ENCODE measurements around the gene SLC25A13. TPM values are rescaled to one million over a fixed set of nuclear protein-coding genes. Genes with fewer than 3 reads are reported as not detected.
"Not testable (repeated sequence)": the region's sequence is repeated elsewhere in the genome, so short reads cannot be mapped to it uniquely, and the experiment has no call there.

SLC25A13 gene
- total RNA-seq, 1 donor from 2014 or later = 66.8 TPM

- no peak for DNase-seq (ENCODE audit: low read depth)
These were observed 164.0 kb downstream of the SLC25A13 start for GRCh38 chr7:96157856-96158255.

- DNase-seq (ENCODE audit: low read depth) = not testable (repeated sequence)
These were observed 167.4 kb downstream of the SLC25A13 start for GRCh38 chr7:96154506-96154905.

- DNase-seq (ENCODE audit: low read depth) = no peak
These were observed 169.2 kb downstream of the SLC25A13 start for GRCh38 chr7:96152706-96153105.

- DNase-seq (ENCODE audit: low read depth) = no peak
These were observed 170.0 kb downstream of the SLC25A13 start for GRCh38 chr7:96151889-96152288.

GRCh38 chr7:96144260-96144526 lies 177.7 kb downstream of the SLC25A13 start:
- no peak for DNase-seq (ENCODE audit: low read depth)

- no peak for DNase-seq (ENCODE audit: low read depth)
These were observed 178.2 kb downstream of the SLC25A13 start for GRCh38 chr7:96143495-96144259.

GRCh38 chr7:96136600-96137239 lies 185.2 kb downstream of the SLC25A13 start:
- DNase-seq (ENCODE audit: low read depth) = no peak

- DNase-seq (ENCODE audit: low read depth) = peak; percentile 88
These were observed 186.7 kb downstream of the SLC25A13 start for GRCh38 chr7:96135241-96135640.

GRCh38 chr7:96131525-96131924 lies 190.4 kb downstream of the SLC25A13 start:
- DNase-seq (ENCODE audit: low read depth) = no peak

- no peak for DNase-seq (ENCODE audit: low read depth)
These were observed 194.2 kb downstream of the SLC25A13 start for GRCh38 chr7:96127746-96128145.

GRCh38 chr7:96126382-96126781 lies 195.5 kb downstream of the SLC25A13 start:
- DNase-seq (ENCODE audit: low read depth) = peak; percentile 86

- no peak for DNase-seq (ENCODE audit: low read depth)
These were observed 199.2 kb downstream of the SLC25A13 start for GRCh38 chr7:96122746-96123145.

GRCh38 chr7:96121752-96122151 lies 200.1 kb downstream of the SLC25A13 start:
- DNase-seq (ENCODE audit: low read depth) = no peak

- DNase-seq (ENCODE audit: low read depth) = no peak
These were observed 201.3 kb downstream of the SLC25A13 start for GRCh38 chr7:96120445-96121225.

GRCh38 chr7:96118449-96119001 lies 203.4 kb downstream of the SLC25A13 start:
- DNase-seq (ENCODE audit: low read depth) = peak; percentile 40

- DNase-seq (ENCODE audit: low read depth) = no peak
These were observed 205.7 kb downstream of the SLC25A13 start for GRCh38 chr7:96116173-96116572.

GRCh38 chr7:96114190-96114589 lies 207.7 kb downstream of the SLC25A13 start:
- no peak for DNase-seq (ENCODE audit: low read depth)

GRCh38 chr7:96111405-96111804 lies 210.5 kb downstream of the SLC25A13 start:
- no peak for DNase-seq (ENCODE audit: low read depth)

- DNase-seq (ENCODE audit: low read depth) = no peak
These were observed 216.9 kb downstream of the SLC25A13 start for GRCh38 chr7:96104984-96105383.

- no peak for DNase-seq (ENCODE audit: low read depth)
These were observed 219.6 kb downstream of the SLC25A13 start for GRCh38 chr7:96102096-96102811.

- no peak for DNase-seq (ENCODE audit: low read depth)
These were observed 221.2 kb downstream of the SLC25A13 start for GRCh38 chr7:96100737-96101136.

- DNase-seq (ENCODE audit: low read depth) = no peak
These were observed 224.1 kb downstream of the SLC25A13 start for GRCh38 chr7:96097835-96098234.

Data from renal cortical epithelial cell (primary cell).